GM19395 (cell line): ENCODE data around the gene INTS6L.
"Not testable (repeated sequence)": the region's sequence is repeated elsewhere in the genome, so short reads cannot be mapped to it uniquely, and the experiment has no call there.

Experiments
- ATAC-seq: cut with Tn5 transposase; IDR thresholded peaks from one replicate; pipeline ENCODE4 v1.9.1; 2021; ENCODE audit warnings: mild to moderate bottlenecking, moderate library complexity; ENCODE audit not compliant: unreplicated experiment

Gene INTS6L

DNA sequence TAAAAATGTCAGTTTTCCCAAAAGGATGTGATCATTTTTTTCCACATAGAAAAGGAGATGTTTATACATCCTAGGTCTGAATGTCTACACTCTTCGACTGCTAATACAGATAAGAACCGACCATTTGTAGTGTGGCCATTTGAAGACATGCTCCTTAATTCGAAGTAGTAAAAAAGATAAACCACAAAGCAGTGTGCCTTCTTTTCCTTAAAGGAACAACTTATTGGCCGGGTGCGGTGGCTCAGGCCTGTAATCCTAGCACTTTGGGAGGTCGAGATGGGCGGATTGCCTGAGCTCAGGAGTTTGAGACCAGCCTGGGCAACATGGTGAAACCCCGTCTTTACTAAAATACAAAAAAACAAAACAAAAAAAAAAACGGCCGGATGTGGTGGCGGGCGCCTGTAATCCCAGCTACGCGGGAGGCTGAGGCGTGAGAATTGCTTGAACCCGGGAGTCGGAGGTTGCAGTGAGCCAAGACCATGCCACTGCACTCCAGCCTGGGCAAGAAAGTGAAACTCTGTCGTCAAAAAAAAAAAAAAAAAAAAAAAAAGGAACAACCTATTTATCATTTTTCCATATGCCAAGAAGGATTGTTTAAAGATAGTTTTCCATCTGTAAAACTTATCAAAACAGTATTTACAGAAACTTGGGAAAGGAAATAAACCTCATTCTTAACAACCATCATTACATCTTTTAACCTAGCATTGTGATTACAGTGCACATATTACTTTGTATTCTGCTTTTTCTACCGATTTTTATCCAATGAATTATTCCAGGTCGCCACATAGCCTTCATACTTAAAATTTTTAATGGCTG lies 2.6 kb downstream of the INTS6L start:
- ATAC-seq, result no peak

GRCh38 chrX:135528254-135528653 lies 7.8 kb downstream of the INTS6L start:
- no peak for ATAC-seq

GRCh38 chrX:135528756-135529155 lies 8.3 kb downstream of the INTS6L start:
- ATAC-seq, result no peak

GRCh38 chrX:135530097-135530496 lies 9.6 kb downstream of the INTS6L start:
- ATAC-seq, result no peak

DNA sequence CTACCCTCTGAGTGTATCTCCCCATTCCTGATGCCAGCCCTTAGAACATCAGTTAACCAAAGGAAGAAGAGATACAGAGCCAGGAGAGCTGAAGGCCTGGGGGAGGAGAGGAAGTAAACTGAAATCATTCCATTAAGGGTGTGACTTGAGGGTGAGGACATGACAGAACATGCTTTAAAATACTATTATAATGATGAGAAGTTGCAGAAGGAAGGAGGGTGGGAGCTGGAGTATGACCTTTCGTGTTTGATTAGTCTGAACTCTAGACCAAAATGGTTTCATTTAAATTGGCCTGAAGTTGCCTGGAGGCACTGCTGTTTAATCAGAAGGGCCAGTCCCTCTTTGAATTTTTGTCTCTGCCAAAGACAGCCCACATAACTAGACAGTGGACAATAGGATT lies 11.4 kb downstream of the INTS6L start:
- ATAC-seq, result no peak

GRCh38 chrX:135535077-135535940 lies 14.8 kb downstream of the INTS6L start:
- ATAC-seq, result no peak

DNA sequence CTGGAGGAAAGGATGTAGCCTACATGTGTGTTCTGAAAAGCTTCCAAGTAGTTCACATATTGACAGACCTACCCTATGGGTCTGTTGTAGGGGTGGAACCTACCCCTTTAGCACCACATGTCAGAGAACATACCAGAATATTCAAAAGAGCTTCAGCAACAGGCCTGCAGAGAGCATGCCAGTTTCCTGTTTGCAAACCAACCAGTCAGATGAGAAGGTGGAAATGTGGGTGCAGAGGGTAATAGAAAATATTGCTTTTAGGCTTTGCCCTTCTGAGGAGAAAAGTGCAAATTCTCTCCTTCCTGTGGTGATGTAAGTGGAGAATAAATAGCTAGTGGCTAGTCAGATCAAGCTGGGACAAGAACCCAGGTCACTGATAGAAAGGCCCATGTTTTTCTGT lies 16.4 kb downstream of the INTS6L start:
- no peak for ATAC-seq

- no peak for ATAC-seq
These were observed 20.9 kb downstream of the INTS6L start for GRCh38 chrX:135541351-135541750.

DNA sequence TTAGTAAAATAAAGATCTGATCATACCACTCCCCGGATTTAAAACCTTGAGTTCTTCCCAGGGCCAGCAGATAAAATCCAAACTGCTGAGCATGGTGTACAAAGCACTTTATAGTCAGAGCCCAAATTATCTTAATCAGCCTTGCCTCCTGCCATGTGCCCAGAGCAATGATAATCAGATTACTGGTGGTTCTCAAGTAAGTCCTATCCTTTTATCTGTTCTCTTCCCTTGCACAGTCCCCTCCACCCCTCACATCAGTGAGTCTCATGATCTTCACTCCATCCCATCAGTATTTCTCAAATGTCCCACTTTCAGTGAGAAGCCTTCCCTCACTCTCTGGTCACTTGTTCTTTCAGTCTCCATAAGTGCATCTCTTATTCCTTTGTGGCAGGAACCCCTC lies 22.7 kb downstream of the INTS6L start:
- ATAC-seq, result no peak

- peak; percentile 46 for ATAC-seq
These were observed 23.5 kb downstream of the INTS6L start for GRCh38 chrX:135543924-135544323.

GRCh38 chrX:135544338-135544948 lies 24.0 kb downstream of the INTS6L start:
- ATAC-seq, result peak; percentile 69

- no peak for ATAC-seq
These were observed 27.3 kb downstream of the INTS6L start for GRCh38 chrX:135547767-135548166.

GRCh38 chrX:135549519-135549918 lies 29.1 kb downstream of the INTS6L start:
- no peak for ATAC-seq

- no peak for ATAC-seq
These were observed 35.6 kb downstream of the INTS6L start for GRCh38 chrX:135556055-135556454.

DNA sequence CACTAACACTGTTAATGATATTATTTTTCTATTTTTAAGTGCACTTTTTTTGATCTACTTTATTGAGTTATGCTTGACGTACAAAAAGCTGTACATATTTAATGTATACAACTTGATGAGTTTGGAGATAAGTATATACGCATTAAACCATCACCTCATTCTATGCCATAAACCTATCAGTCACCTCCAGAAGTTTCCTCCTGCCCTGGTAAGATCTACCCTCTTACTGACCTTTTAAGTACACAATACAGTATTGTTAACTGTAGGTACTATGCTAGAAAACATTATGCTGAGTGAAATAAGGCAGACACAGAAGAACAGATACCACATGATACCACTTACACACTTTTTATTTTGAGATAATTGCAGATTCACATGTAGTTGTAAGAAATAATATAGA lies 36.9 kb downstream of the INTS6L start:
- no peak for ATAC-seq

- no peak for ATAC-seq
These were observed 52.0 kb downstream of the INTS6L start for GRCh38 chrX:135572436-135572835.

GRCh38 chrX:135581496-135581895 lies 61.0 kb downstream of the INTS6L start:
- no peak for ATAC-seq

DNA sequence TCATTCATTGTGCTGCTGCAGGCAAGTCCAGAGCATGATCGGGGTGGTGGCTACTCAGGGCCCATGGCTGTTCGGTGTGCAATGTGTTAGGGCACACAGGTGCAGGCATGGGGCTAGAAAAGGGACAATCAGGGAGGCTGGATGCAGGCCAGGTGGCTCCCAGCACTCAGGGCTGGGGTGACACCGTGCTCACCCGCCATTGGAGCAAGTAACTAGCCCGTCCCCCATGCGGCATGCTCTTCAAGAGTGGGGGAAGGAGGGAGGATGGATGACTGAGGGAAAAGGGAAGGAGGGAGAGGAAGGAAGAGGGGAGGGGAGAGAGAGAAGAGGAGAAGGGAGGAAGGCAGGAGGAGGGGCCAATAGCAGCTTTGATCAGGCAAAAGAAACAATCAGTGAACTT lies 64.7 kb downstream of the INTS6L start:
- no peak for ATAC-seq

DNA sequence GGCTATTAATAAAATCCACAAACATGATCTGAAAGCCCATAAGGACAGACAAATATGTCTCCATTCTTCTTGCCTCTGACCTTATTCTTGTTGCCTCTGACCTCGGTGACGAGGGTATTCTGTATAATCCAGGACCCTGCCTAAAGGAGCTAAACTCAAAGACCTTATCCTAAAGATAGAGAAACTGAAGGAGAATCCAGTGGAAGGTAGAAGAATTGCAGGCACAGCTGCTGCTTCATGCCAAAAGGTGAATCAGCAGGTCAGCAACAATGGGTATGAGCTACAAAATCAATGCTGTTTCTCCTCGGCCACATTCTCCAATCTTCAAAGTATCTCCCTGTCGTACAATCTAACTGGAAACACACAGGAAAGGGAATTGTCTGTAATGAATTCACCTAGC lies 71.4 kb downstream of the INTS6L start:
- no peak for ATAC-seq

GRCh38 chrX:135594049-135594448 lies 73.6 kb downstream of the INTS6L start:
- ATAC-seq, result not testable (repeated sequence)

DNA sequence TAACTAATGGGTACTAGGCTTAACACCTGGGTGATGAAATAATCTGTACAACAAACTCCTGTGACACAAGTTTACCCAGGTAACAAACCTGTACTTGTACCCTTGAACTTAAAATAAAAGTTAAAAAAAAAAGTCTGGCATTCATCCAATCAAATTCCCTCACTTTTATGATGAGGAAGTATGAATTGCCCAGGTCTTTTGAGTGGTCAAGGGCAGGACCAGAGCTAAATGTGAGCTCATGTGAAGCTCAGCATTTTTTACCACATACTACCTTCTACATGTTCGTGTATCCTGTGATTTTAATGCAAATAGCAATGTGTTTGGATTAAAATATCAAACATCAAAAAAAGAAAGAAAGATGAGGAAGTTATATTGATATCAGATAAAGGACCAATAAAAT lies 74.0 kb downstream of the INTS6L start:
- ATAC-seq, result not testable (repeated sequence)

GRCh38 chrX:135595543-135595942 lies 75.1 kb downstream of the INTS6L start:
- ATAC-seq, result no peak
